HL-60 (cell line): Measurements from ENCODE around the gene CIRBP.

Experiments
- DNase-seq, 2 experiments: peaks; one replicate each; pipeline ENCODE4 v3.0.0-alpha.2; 2010 to 2020; ENCODE audit warnings: low read depth in 1 of 2, low spot score in 1 of 2
- H3K27ac ChIP-seq: fragments of 250-450 bp; sonication (Bioruptor Pico); replicated peaks from 2 replicates; pipeline ENCODE4 v1.5.1; 2020; ENCODE audit warnings: mild to moderate bottlenecking, moderate library complexity
- H3K27me3 ChIP-seq: fragments of 250-450 bp; sonication (Bioruptor Pico); 2 replicates; pipeline ENCODE4 v1.5.1; 2021; ENCODE audit warnings: mild to moderate bottlenecking, moderate library complexity; ENCODE audit not compliant: insufficient read depth, poor library complexity, severe bottlenecking
- H3K4me3 ChIP-seq: replicated peaks from 2 replicates; pipeline ENCODE4 v1.5.1; 2011; ENCODE audit warnings: mild to moderate bottlenecking, control low read depth, low read length; ENCODE audit not compliant: insufficient read depth
- GABPA ChIP-seq: IDR thresholded peaks from 2 replicates; pipeline ENCODE4 v1.6.1; 2012; ENCODE audit warnings: low read depth
- POLR2AphosphoS5 ChIP-seq: IDR thresholded peaks from 2 replicates; pipeline ENCODE4 v1.6.1; 2012; ENCODE audit warnings: low read depth
- SPI1 ChIP-seq: IDR thresholded peaks from 2 replicates; pipeline ENCODE4 v1.6.1; 2012; ENCODE audit warnings: low read depth, mild to moderate bottlenecking, borderline replicate concordance
- TF ChIP-seq, protein P1 (sequence below): IDR thresholded peaks from 2 replicates; pipeline ENCODE4 v1.6.1; 2012; ENCODE audit warnings: low read depth; ENCODE audit not compliant: insufficient replicate concordance
- TF ChIP-seq, protein P2 (sequence below): IDR thresholded peaks from one replicate; pipeline ENCODE4 v1.5.1; 2011; ENCODE audit warnings: low read length, control low read depth, inconsistent platforms; ENCODE audit not compliant: insufficient read depth

CIRBP gene

DNA sequence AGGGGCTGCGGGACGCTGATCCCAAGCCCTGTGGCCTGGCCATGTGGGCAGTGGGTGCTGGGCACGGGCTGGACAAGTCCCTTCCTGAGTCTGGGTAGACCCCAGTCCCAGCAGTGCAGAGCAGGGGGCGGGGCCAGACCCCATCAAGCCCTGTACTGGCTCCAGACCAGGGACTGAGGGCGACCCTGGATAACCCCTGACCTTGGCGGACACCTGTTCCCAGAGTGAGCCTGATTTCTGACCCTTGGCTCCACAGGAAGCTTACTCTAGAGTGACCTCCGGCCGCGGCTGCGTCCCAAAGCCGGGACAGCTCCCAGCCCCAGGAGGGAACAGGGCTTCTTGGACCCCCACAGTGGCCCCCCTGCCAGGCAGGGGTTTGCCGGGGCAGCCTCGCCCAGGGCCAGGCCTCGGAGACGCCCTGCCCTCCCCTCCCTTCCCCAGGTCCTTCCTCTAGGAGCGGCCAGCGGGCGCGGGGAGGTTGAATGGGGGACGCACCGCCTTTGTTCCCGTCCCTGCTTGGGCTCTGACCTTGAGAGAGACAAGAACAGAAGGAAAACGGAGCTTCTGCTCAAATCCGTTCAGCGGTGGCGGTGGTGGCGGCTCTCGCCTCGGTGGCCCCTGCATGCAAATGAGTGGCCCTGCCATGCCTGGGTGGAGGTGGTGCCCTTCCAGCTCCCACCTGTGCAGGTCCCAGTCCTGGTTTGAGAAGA, 14.2 kb downstream of the CIRBP start:
- no peak overlapping the region for H3K27ac ChIP-seq
- TF ChIP-seq, protein P1, sequence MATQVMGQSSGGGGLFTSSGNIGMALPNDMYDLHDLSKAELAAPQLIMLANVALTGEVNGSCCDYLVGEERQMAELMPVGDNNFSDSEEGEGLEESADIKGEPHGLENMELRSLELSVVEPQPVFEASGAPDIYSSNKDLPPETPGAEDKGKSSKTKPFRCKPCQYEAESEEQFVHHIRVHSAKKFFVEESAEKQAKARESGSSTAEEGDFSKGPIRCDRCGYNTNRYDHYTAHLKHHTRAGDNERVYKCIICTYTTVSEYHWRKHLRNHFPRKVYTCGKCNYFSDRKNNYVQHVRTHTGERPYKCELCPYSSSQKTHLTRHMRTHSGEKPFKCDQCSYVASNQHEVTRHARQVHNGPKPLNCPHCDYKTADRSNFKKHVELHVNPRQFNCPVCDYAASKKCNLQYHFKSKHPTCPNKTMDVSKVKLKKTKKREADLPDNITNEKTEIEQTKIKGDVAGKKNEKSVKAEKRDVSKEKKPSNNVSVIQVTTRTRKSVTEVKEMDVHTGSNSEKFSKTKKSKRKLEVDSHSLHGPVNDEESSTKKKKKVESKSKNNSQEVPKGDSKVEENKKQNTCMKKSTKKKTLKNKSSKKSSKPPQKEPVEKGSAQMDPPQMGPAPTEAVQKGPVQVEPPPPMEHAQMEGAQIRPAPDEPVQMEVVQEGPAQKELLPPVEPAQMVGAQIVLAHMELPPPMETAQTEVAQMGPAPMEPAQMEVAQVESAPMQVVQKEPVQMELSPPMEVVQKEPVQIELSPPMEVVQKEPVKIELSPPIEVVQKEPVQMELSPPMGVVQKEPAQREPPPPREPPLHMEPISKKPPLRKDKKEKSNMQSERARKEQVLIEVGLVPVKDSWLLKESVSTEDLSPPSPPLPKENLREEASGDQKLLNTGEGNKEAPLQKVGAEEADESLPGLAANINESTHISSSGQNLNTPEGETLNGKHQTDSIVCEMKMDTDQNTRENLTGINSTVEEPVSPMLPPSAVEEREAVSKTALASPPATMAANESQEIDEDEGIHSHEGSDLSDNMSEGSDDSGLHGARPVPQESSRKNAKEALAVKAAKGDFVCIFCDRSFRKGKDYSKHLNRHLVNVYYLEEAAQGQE: no peak
- TF ChIP-seq GABPA (no peak), POLR2AphosphoS5 (no peak), SPI1 (no peak)
- TF ChIP-seq, protein P2, sequence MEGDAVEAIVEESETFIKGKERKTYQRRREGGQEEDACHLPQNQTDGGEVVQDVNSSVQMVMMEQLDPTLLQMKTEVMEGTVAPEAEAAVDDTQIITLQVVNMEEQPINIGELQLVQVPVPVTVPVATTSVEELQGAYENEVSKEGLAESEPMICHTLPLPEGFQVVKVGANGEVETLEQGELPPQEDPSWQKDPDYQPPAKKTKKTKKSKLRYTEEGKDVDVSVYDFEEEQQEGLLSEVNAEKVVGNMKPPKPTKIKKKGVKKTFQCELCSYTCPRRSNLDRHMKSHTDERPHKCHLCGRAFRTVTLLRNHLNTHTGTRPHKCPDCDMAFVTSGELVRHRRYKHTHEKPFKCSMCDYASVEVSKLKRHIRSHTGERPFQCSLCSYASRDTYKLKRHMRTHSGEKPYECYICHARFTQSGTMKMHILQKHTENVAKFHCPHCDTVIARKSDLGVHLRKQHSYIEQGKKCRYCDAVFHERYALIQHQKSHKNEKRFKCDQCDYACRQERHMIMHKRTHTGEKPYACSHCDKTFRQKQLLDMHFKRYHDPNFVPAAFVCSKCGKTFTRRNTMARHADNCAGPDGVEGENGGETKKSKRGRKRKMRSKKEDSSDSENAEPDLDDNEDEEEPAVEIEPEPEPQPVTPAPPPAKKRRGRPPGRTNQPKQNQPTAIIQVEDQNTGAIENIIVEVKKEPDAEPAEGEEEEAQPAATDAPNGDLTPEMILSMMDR: no peak

DNA sequence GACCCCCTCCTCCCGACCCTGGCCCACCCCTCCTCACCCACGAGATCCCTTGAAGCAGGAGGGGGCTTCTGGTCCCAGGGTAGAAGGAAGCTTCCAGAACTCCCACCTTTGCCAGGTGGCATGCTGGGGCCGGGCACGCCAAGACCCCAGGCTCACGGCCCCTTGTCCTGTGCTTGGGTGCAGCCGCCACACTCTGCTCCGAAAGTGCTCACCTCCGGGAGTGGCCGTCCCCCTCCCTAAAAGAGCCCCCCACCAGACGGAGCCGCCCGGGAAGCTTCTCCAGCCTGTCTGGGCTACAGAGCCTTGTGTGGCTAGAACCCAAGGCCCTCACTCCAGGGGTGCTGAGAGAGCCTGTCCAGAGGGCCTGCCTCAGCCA, 14.8 kb downstream of the CIRBP start:
- no peak for TF ChIP-seq GABPA
- TF ChIP-seq, protein P1: no peak
- TF ChIP-seq, protein P2: no peak
- TF ChIP-seq POLR2AphosphoS5: no peak
- no peak for TF ChIP-seq SPI1
- H3K27me3 ChIP-seq: peaks cover 43% of the 10 kb centered on the region
- no peak overlapping the region for H3K4me3 ChIP-seq
- no peak for DNase-seq
- H3K27ac ChIP-seq: no peak overlapping the region

More for the DNA sequence above, 14.2 kb downstream of the CIRBP start:
- DNase-seq: no peak
- peaks cover 37% of the 10 kb centered on the region for H3K27me3 ChIP-seq
- no peak overlapping the region for H3K4me3 ChIP-seq

DNA sequence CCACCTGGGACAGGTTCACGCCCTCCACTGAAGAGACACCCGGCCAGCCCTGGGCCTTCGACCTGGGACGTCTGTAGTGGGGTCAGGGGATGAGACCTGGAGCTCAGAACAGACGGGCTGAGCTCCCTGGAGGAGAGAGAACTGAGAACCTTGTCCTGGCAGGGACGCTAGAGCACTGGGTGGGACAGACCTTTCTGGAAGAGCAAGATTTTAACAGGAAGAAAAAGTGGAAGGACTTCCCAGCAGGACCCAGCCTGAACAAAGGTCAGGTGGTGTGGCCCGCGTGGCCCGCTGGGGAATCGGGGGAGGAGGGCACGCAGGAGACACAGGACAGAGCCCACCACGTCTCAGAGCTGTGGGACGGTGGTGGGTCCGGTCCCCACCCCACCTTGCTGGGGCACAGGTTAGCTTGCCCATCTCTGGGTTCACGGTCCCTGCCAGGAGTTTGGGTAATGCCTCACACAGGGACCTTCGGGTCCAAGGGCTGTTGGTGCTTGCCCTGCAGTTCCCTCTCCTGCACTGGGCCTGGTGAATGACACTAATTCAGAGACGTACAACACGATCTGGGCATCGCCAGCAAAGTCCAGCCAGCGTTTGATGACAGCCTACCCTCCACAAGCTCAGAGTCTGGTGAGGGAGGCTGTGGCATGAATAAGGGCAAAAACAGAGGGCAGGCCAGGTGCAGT, 15.3 kb downstream of the CIRBP start:
- Histone ChIP-seq H3K27me3 (peaks cover 48% of the 10 kb centered on the region), H3K4me3 (no peak overlapping the region), H3K27ac (no peak overlapping the region)
- no peak for DNase-seq
- TF ChIP-seq POLR2AphosphoS5: no peak
- TF ChIP-seq SPI1: no peak
- TF ChIP-seq GABPA: no peak
- TF ChIP-seq, protein P1: no peak
- TF ChIP-seq, protein P2: no peak
